ENCODE results near the gene CFAP126. TPM values are rescaled to one million over a fixed set of nuclear protein-coding genes. Genes with fewer than 3 reads are reported as not detected.

CFAP126 gene
- polyA plus RNA-seq, 1 donor = 15.2 TPM

Other genes with a start within 250 kb of the CFAP126 start
- 61.2 TPM for gene PFDN2, start 249.8 kb downstream of the CFAP126 start, polyA plus RNA-seq (ENCODE audit: insufficient read length)
- 50.5 TPM for gene NIT1, start 249.8 kb downstream of the CFAP126 start, polyA plus RNA-seq (ENCODE audit: insufficient read length)
- gene DEDD, start 235.2 kb downstream of the CFAP126 start, polyA plus RNA-seq (ENCODE audit: insufficient read length) = 57.2 TPM
- 142 TPM for gene UFC1, start 213.9 kb downstream of the CFAP126 start, polyA plus RNA-seq (ENCODE audit: insufficient read length)
- gene USP21, start 208.4 kb downstream of the CFAP126 start, polyA plus RNA-seq (ENCODE audit: insufficient read length) = 58.3 TPM
- gene PPOX, start 201.4 kb downstream of the CFAP126 start, polyA plus RNA-seq (ENCODE audit: insufficient read length) = 46.6 TPM
- 36.8 TPM for gene B4GALT3, start 190.4 kb downstream of the CFAP126 start, polyA plus RNA-seq (ENCODE audit: insufficient read length)
- 1.4 TPM for gene ADAMTS4, start 168.8 kb downstream of the CFAP126 start, polyA plus RNA-seq (ENCODE audit: insufficient read length)
- gene NDUFS2, start 165.5 kb downstream of the CFAP126 start, polyA plus RNA-seq (ENCODE audit: insufficient read length) = 211 TPM
- gene FCER1G, start 152.6 kb downstream of the CFAP126 start, polyA plus RNA-seq (ENCODE audit: insufficient read length) = 10.8 TPM
- not detected for gene APOA2, start 144.2 kb downstream of the CFAP126 start, polyA plus RNA-seq (ENCODE audit: insufficient read length)
- gene TOMM40L, start 141.8 kb downstream of the CFAP126 start, polyA plus RNA-seq (ENCODE audit: insufficient read length) = 14.4 TPM
- gene NR1I3, start 129.7 kb downstream of the CFAP126 start, polyA plus RNA-seq (ENCODE audit: insufficient read length) = 3.6 TPM
- 1.2 TPM for gene PCP4L1, start 109.1 kb downstream of the CFAP126 start, polyA plus RNA-seq (ENCODE audit: insufficient read length)
- gene MPZ, start 57.9 kb downstream of the CFAP126 start, polyA plus RNA-seq (ENCODE audit: insufficient read length) = 3.5 TPM
- gene SDHC, start 53.5 kb downstream of the CFAP126 start, polyA plus RNA-seq (ENCODE audit: insufficient read length) = 272 TPM
- gene FCGR2A, start 137.6 kb upstream of the CFAP126 start, polyA plus RNA-seq (ENCODE audit: insufficient read length) = 5.3 TPM
- 0.35 TPM for gene HSPA6, start 156.7 kb upstream of the CFAP126 start, polyA plus RNA-seq (ENCODE audit: insufficient read length)
- 1.1 TPM for gene FCGR3A, start 181.9 kb upstream of the CFAP126 start, polyA plus RNA-seq (ENCODE audit: insufficient read length)